D721Med (cell line): Measurements from ENCODE around the gene EIF6.

Experiments
- DNase-seq: peaks from one replicate; pipeline ENCODE4 v3.0.0; 2011; ENCODE audit warnings: low spot score; ENCODE audit not compliant: insufficient read length
- FAIRE-seq: peaks from 2 replicates; lab custom pipeline; 2011; peaks lifted over from hg19 to GRCh38; lab: Jason Lieb, UNC
- CTCF ChIP-seq: IDR thresholded peaks from 2 replicates; pipeline ENCODE4 v1.5.1; 2012; ENCODE audit warnings: mild to moderate bottlenecking, control low read depth; ENCODE audit not compliant: insufficient read depth; ENCODE audit errors: missing control alignments

The EIF6 gene

GRCh38 chr20:35288325-35289060 lies 3.9 kb upstream of the EIF6 start:
- FAIRE-seq: no peak
- TF ChIP-seq CTCF: no peak
- no peak for DNase-seq

- DNase-seq: no peak
- no peak for TF ChIP-seq CTCF
- no peak for FAIRE-seq
Measured at GRCh38 chr20:35287509-35288324, 3.1 kb upstream of the EIF6 start.

- DNase-seq (no peak), FAIRE-seq (no peak)
- no peak for TF ChIP-seq CTCF
Measured at GRCh38 chr20:35286899-35287508, 2.4 kb upstream of the EIF6 start.

GRCh38 chr20:35286077-35286898 lies 1.7 kb upstream of the EIF6 start:
- no peak for TF ChIP-seq CTCF
- DNase-seq (no peak), FAIRE-seq (no peak)

- no peak for DNase-seq
- no peak for FAIRE-seq
- no peak for TF ChIP-seq CTCF
Measured at GRCh38 chr20:35285806-35286076, 1.2 kb upstream of the EIF6 start.

GRCh38 chr20:35284992-35285805 lies 627 bp upstream of the EIF6 start:
- FAIRE-seq: no peak
- TF ChIP-seq CTCF: no peak
- DNase-seq: no peak
